GM03348 (cell line): ENCODE data around the gene GREM2.

Source experiments
- DNase-seq: peaks from one replicate; pipeline ENCODE4 v3.0.0; 2012; ENCODE audit warnings: low spot score

Gene GREM2

DNA sequence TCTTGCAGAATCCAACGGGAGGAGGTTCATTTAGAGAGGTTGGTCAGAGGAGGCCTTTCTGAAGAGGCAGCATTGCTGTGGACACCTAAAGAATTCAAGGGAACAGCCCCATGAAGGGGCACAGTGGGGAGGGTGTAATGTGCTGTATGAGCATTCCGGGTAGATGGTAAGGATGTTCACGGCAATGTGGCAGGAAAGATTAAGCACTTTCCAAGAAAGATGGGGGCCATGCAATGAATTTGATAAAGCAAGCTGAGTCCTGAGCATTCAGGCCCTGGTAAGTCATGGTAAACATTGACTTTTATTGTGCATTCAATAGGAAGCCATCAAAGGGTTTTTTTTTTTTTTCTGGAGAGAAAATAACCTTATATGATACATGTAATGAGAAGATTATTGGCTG, 166.6 kb downstream of the GREM2 start:
- DNase-seq = no peak

DNA sequence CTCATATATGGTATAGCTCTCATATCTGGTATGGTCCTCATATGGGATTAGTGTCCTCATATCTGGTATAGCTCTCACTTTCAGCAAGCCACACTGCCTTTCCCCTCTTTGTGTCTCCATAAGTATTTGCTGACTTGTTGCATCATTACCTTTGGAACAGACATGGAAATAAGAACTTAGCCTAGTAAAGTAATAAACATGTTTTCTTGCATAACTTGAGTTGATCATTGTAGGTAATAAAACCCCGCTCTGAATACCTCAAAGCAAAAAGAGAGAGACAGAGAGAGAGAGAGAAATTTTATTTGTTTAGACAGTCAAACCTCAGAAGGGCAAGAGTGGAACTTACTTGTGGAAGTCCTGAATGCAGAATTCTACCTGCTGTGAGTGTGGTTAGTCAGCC, 170.3 kb downstream of the GREM2 start:
- DNase-seq = no peak
